Measurements from ENCODE around the gene AKT1. TPM values are rescaled to one million over a fixed set of nuclear protein-coding genes. Genes with fewer than 3 reads are reported as not detected.
A peak's percentile ranks its signal among the peaks of the same experiment; 100 is the strongest.
"Not testable (repeated sequence)": the region's sequence is repeated elsewhere in the genome, so short reads cannot be mapped to it uniquely, and the experiment has no call there.

Gene AKT1
- total RNA-seq, 4 donors from 2014 or later = 44.4 to 70.4 (median 57.0) TPM

DNA sequence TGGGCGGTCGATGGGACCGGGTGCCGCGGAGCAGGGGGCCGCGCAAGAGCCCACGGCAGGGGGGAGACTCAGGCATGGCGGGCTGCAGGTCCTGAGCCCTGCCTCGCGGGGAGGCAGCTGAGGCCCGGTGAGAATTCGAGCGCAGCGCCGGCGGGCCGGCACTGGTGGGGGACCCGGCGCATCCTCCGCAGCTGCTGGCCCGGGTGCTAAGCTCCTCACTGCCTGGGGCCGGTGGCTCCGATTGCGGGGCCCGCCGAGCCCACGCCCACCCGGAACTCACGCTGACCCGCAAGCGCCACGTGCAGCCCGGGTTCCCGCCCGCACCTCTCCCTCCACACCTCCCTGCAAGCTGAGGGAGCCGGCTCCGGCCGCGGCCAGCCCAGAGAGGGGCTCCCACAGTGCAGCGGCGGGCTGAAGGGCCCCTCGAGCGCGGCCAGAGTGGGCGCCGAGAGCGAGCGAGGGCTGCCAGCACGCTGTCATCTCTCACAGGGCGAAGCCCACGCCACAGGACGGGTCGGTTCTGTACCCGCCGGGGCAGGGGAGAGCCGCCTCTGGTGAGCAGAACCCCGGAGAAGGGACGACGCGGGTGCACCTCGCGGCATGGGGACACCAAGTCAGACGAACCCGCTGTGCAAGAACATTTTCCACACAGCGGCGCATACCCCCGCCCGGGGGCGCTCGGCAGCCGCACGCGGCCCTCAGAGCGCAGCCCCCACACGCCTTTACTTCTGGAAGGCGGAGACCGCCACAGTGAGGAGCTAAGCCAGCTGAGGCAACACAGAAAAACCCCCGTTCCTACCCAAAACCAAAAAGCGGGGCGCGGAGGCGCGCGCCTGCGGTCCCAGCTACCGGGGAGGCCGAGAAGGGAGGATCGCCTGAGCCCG lies 43.8 kb downstream of the AKT1 start:
- intact Hi-C loops (cut with DNase I; ENCODE audit: low total_unique reads) = loop anchor here (1.0 kb wide), 1 partner anchor 27 kb away; the partner anchor contains the start of gene ADSS1
- H3K27me3 ChIP-seq = no peaks in the 10 kb centered on the region
- H3K4me3 ChIP-seq = peak overlapping the region; percentile 44 to 98 (median 76)
- ATAC-seq (no peak), DNase-seq (no peak)
- peaks cover 0 to 16% of the 10 kb centered on the region in 2 donors for H3K36me3 ChIP-seq
- H3K4me1 ChIP-seq = peaks cover 45 to 56% of the 10 kb centered on the region in 2 donors
- H3K9me3 ChIP-seq = no peaks in the 10 kb centered on the region
- TF ChIP-seq, protein P1, sequence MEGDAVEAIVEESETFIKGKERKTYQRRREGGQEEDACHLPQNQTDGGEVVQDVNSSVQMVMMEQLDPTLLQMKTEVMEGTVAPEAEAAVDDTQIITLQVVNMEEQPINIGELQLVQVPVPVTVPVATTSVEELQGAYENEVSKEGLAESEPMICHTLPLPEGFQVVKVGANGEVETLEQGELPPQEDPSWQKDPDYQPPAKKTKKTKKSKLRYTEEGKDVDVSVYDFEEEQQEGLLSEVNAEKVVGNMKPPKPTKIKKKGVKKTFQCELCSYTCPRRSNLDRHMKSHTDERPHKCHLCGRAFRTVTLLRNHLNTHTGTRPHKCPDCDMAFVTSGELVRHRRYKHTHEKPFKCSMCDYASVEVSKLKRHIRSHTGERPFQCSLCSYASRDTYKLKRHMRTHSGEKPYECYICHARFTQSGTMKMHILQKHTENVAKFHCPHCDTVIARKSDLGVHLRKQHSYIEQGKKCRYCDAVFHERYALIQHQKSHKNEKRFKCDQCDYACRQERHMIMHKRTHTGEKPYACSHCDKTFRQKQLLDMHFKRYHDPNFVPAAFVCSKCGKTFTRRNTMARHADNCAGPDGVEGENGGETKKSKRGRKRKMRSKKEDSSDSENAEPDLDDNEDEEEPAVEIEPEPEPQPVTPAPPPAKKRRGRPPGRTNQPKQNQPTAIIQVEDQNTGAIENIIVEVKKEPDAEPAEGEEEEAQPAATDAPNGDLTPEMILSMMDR (IDR thresholded peaks at IDR 0.05 in 4 of 5, conservative IDR thresholded peaks at IDR 0.05 in 1 of 5) = no peak
- TF ChIP-seq POLR2A (IDR thresholded peaks at IDR 0.05) = no peak
- H3K27ac ChIP-seq = peak overlapping the region; percentile 90 to 99 (median 94)
- in situ Hi-C loops (cut with MboI; ENCODE audit: low sequenced_read_pairs in 4 of 4) = no loop called here

DNA sequence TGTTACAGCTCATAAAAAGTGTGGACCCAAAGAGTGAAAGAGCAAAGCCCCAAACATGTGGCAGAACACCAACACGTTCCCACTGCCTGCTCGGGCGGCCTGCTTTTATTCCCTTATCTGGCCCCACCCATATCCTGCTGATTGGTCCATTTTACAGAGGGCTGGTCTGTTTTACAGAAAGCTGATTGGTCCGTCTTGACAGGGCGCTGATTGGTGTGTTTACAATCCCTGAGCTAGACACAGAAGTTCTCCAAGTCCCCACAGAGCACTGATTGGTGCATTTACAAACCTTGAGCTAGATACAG lies 44.8 kb downstream of the AKT1 start:
- intact Hi-C loops (cut with DNase I; ENCODE audit: low total_unique reads); H3K4me3 ChIP-seq; in situ Hi-C loops (cut with MboI; ENCODE audit: low sequenced_read_pairs in 4 of 4); H3K9me3 ChIP-seq; ATAC-seq; H3K36me3 ChIP-seq; H3K27me3 ChIP-seq: not testable (repeated sequence)
- H3K27ac ChIP-seq = peak overlapping the region in 3 of 4 donors; percentile 82 to 96 (median 94)
- peaks cover 47 to 60% of the 10 kb centered on the region in 2 donors for H3K4me1 ChIP-seq
- DNase-seq = peak in 1 of 2 donors; percentile 26

DNA sequence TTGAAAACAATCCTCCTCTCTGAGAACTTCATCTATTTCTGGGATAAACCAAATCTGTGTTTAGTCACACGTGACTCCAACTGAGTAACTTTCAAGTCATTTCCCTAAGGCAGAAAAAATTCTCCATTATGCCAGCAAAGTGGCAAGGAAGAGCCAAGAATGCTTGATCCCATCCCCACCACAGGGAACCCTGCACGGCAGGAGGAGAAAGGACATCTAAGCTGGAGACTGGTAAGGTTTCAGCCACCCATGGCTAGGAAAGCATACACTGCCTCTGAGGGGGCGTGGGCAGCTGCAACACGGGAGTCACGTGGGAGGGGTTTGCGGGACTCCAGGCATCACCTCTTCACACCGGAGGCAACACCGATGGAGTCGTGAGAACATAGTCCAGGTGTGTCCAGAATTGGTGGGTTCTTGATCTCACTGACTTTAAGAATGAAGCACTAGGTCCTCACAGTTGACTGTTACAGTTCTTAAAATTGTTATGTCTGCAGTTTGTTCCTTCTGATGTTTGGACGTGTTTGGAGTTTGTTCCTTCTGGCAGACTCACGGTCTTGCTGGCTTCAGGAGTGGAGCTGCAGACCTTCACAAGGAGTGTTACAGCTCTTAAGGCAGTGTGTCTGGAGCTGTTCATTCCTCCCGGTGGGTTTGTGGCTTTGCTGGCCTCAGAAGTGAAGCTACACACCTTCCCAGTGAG lies 45.3 kb downstream of the AKT1 start:
- no peaks in the 10 kb centered on the region for H3K9me3 ChIP-seq
- peak overlapping the region; percentile 82 to 96 (median 95) for H3K27ac ChIP-seq
- H3K36me3 ChIP-seq = peaks cover 0 to 6% of the 10 kb centered on the region in 2 donors
- TF ChIP-seq, protein P1 (IDR thresholded peaks at IDR 0.05 in 4 of 5, conservative IDR thresholded peaks at IDR 0.05 in 1 of 5) = no peak
- TF ChIP-seq POLR2A (IDR thresholded peaks at IDR 0.05) = no peak
- peaks cover 42 to 55% of the 10 kb centered on the region in 2 donors for H3K4me1 ChIP-seq
- ATAC-seq = no peak
- in situ Hi-C loops (cut with MboI; ENCODE audit: low sequenced_read_pairs in 4 of 4) = no loop called here
- no peak overlapping the region for H3K4me3 ChIP-seq
- H3K27me3 ChIP-seq = no peaks in the 10 kb centered on the region
- no peak for DNase-seq
- intact Hi-C loops (cut with DNase I; ENCODE audit: low total_unique reads) = no loop called here

DNA sequence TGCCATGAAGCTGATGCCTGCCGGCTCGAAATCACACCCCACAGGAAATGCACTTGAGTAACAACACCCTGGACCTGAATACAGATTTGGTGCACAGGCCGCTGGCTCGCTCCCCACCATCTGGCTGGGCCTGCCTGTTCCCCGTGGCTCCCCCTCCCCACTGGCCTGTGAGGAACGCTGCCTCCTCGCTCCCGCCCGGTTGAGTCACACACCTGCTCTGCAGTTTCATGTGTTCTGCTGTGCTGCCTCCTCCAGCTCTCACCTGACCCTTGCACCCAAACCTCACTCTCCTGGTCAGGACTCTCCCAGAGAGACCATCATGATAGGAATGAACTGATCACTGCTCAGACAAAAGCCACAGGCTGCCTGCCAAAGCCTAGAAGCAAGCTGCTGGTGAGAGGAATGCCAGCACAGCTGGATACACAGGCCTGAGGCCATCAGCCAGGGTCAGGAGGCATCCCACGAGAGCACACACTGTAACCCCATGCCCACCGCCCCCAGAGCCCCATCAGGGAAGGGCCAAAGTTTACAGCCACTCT lies 46.4 kb downstream of the AKT1 start:
- intact Hi-C loops (cut with DNase I; ENCODE audit: low total_unique reads) = loop anchor here (2.0 kb wide), 1 partner anchor 26 kb away; no protein-coding TSS in a partner anchor
- in situ Hi-C loops (cut with MboI; ENCODE audit: low sequenced_read_pairs in 4 of 4) = no loop called here
- no peaks in the 10 kb centered on the region for H3K9me3 ChIP-seq
- peak overlapping the region; percentile 82 to 96 (median 95) for H3K27ac ChIP-seq
- no peaks in the 10 kb centered on the region for H3K27me3 ChIP-seq
- H3K36me3 ChIP-seq = peaks cover 0 to 14% of the 10 kb centered on the region in 2 donors
- peak; percentile 76 to 90 for DNase-seq
- no peak overlapping the region for H3K4me3 ChIP-seq
- TF ChIP-seq, protein P1 (IDR thresholded peaks at IDR 0.05 in 4 of 5, conservative IDR thresholded peaks at IDR 0.05 in 1 of 5) = peak in 1 of 5 experiments; percentile 14
- TF ChIP-seq POLR2A (IDR thresholded peaks at IDR 0.05) = peak; percentile 39 to 48
- ATAC-seq = peak; percentile 21 to 22
- peaks cover 32 to 44% of the 10 kb centered on the region in 2 donors for H3K4me1 ChIP-seq
